Uterus (tissue), 4 donors: ENCODE results near the gene TSPO. TPM values are rescaled to one million over a fixed set of nuclear protein-coding genes. Genes with fewer than 3 reads are reported as not detected.

ENCODE experiments used
- DNase-seq, 2 donors: peaks; one replicate each; pipeline ENCODE4 v3.0.0-alpha.2; 2019 to 2020
- H3K27ac ChIP-seq, 2 donors: fragments of 200-600 bp; sonication (generic); 1 replicate in 1 of 2; 2 replicates in 1 of 2; pipeline ENCODE4 v1.5.1; 2016 to 2018
- H3K27me3 ChIP-seq, 2 donors: fragments of 200-600 bp; sonication (generic); one replicate each; pipeline ENCODE4 v1.5.1; 2018 to 2019; ENCODE audit warnings: control low read depth in 1 of 2
- H3K36me3 ChIP-seq, 2 donors: fragments of 200-600 bp; sonication (generic); one replicate each; pipeline ENCODE4 v1.5.1; 2019; ENCODE audit warnings: control low read depth in 1 of 2
- H3K4me1 ChIP-seq, 2 donors: fragments of 200-600 bp; sonication (generic); one replicate each; pipeline ENCODE4 v1.5.1; 2018 to 2019; ENCODE audit warnings: control low read depth in 1 of 2
- H3K4me3 ChIP-seq, 2 donors: fragments of 200-600 bp; sonication (generic); 1 replicate in 1 of 2; 2 replicates in 1 of 2; pipeline ENCODE4 v1.5.1; 2018 to 2019; ENCODE audit warnings: mild to moderate bottlenecking in 1 of 2
- H3K9me3 ChIP-seq, 2 donors: fragments of 200-600 bp; sonication (generic); one replicate each; pipeline ENCODE4 v1.5.1; 2019; ENCODE audit warnings: control low read depth in 1 of 2
- POLR2A ChIP-seq, 2 donors: fragments of 450-650 bp; IDR thresholded peaks; one replicate each; pipeline ENCODE4 v1.6.1; 2016; ENCODE audit warnings: antibody characterized with exemption in 2 of 2, mild to moderate bottlenecking in 1 of 2, moderate library complexity in 1 of 2
- intact Hi-C: fragments of 100-400 bp; cut with DNase I; formaldehyde crosslinking; loops from one replicate; pipeline ENCODE4 v1.15.1; 2023; ENCODE audit warnings: low total_unique reads
- total RNA-seq, 4 donors: library from RNA; depleted of rRNA in 3 of 4; stranded (reverse); fragments of >200 nt in 3 of 4; gene quantifications; one replicate each; pipeline versions ENCODE4 v1.1.0 to v1.2.4, GENCODE V29; 2014 to 2023
- TF ChIP-seq, protein P1 (sequence below), 4 experiments: fragments of 200-600 bp in 2 of 4; fragments of 450-650 bp in 2 of 4; sonication (generic) in 2 of 4; IDR thresholded peaks; one replicate each; pipeline ENCODE4 v1.5.1; 2016 to 2019; ENCODE audit warnings: antibody characterized with exemption in 4 of 4, mild to moderate bottlenecking in 2 of 4, moderate library complexity in 1 of 4
- donor health status: DM: yes; HTN: yes; CAD: no.

Gene TSPO
- total RNA-seq, 4 donors from 2014 or later: 73.7 to 267 (median 148) TPM

DNA sequence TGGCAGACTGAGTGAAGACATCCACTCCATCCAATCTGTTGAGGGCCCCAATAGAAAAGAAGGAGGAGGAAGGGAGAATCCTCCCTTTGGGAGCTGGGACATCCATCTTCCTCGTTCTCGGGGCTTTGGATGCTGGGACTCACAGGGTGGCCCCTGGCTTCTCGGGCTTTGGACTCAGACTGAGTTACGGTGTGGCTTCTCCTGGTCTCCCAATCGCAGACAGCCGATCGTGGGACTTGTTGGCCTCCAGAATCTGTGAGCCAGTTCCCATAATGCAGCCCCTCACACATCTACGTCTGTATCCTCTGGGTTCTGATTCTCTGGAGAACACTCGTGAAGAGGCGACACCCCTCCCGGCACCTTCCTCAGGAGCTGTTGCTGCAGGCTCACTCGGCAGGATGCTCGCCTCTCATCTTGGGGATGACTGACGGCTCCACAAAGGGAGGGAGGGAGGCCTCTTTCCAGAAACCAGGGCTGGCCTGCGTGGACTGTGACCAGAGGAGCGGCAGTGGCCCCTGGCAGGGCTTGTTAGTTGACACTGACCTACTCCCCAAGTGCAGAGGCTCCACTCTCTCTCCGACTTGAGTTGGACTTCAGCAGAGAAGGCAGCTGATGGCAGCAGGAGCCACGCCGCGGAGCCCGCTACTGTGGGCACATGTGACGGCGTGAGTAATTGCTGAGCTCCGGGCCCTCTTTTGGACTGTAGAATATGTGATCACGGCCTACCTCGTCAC, 50.3 kb downstream of the TSPO start:
- Histone ChIP-seq H3K27me3 (no peaks in the 10 kb centered on the region), H3K4me3 (no peak overlapping the region), H3K36me3 (no peaks in the 10 kb centered on the region), H3K4me1 (no peaks in the 10 kb centered on the region), H3K27ac (no peak overlapping the region), H3K9me3 (no peaks in the 10 kb centered on the region)
- no peak for DNase-seq
- TF ChIP-seq, protein P1, sequence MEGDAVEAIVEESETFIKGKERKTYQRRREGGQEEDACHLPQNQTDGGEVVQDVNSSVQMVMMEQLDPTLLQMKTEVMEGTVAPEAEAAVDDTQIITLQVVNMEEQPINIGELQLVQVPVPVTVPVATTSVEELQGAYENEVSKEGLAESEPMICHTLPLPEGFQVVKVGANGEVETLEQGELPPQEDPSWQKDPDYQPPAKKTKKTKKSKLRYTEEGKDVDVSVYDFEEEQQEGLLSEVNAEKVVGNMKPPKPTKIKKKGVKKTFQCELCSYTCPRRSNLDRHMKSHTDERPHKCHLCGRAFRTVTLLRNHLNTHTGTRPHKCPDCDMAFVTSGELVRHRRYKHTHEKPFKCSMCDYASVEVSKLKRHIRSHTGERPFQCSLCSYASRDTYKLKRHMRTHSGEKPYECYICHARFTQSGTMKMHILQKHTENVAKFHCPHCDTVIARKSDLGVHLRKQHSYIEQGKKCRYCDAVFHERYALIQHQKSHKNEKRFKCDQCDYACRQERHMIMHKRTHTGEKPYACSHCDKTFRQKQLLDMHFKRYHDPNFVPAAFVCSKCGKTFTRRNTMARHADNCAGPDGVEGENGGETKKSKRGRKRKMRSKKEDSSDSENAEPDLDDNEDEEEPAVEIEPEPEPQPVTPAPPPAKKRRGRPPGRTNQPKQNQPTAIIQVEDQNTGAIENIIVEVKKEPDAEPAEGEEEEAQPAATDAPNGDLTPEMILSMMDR (IDR thresholded peaks at IDR 0.05): no peak
- no peak for TF ChIP-seq POLR2A (IDR thresholded peaks at IDR 0.05)
- intact Hi-C loops: loop anchor here (10.0 kb wide), 1 partner anchor 63 kb away; no protein-coding TSS in a partner anchor

DNA sequence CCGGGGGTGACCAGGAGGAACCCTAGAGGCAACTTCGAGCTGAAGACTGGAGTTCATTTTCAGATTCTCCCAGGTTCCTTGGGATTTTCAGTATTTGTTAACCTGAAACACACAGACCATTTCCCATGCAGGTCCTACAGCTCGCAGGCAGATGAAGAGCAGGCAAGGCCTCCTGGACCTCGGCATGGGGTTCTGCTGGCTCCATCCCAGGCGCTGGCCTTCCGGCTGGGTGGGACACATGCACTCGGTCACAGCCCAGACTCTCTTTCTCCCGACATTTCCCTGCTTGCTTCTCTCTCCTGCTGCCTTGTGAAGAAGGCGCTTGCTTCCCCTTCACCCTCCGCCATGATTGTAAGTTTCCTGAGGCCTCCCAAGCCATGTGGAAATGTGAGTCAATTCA, 51.0 kb downstream of the TSPO start:
- no peak for DNase-seq
- Histone ChIP-seq H3K36me3 (no peaks in the 10 kb centered on the region), H3K4me3 (no peak overlapping the region), H3K9me3 (no peaks in the 10 kb centered on the region), H3K4me1 (no peaks in the 10 kb centered on the region), H3K27ac (no peak overlapping the region), H3K27me3 (no peaks in the 10 kb centered on the region)
- TF ChIP-seq, protein P1 (IDR thresholded peaks at IDR 0.05): no peak
- TF ChIP-seq POLR2A (IDR thresholded peaks at IDR 0.05): no peak
- intact Hi-C loops: loop anchor here (10.0 kb wide), 1 partner anchor 62 kb away; no protein-coding TSS in a partner anchor

DNA sequence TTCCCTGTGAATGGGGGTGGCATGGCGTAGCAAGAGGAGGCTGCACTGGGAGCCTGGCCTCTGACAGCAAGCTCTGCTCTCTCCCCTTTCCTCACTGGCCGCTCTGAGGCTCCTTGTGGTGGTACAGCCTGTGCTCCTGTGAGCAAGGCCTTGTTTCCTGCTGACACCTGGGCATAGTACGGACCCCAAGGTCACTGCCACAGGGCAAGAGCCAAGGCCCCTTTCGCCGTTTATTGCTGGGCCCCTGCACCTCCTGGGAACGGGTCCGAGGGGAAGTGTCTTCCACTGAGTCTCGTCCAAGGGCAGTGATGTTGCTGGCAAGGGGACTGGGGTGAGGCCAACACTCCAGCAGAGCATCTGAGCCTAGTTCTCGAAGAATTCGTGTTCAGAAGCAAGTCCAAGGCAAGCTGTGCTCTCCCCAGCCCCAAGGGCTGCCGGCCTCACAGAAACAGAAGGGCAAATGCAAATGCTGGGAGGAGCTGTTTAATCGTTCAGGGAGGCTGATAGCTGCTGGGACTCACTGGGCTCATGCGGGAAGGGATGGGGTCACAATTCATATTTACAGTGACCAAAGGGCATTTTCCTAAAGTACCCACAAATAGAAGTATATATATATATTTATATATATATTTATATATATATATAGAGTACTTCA, 51.5 kb downstream of the TSPO start:
- TF ChIP-seq POLR2A (IDR thresholded peaks at IDR 0.05): no peak
- TF ChIP-seq, protein P1 (IDR thresholded peaks at IDR 0.05): no peak
- H3K4me3 ChIP-seq: no peak overlapping the region
- DNase-seq: no peak
- no peaks in the 10 kb centered on the region for H3K27me3 ChIP-seq
- intact Hi-C loops: loop anchor here (10.0 kb wide), 1 partner anchor 62 kb away; no protein-coding TSS in a partner anchor
- no peaks in the 10 kb centered on the region for H3K4me1 ChIP-seq
- H3K9me3 ChIP-seq: no peaks in the 10 kb centered on the region
- H3K36me3 ChIP-seq: no peaks in the 10 kb centered on the region
- no peak overlapping the region for H3K27ac ChIP-seq

DNA sequence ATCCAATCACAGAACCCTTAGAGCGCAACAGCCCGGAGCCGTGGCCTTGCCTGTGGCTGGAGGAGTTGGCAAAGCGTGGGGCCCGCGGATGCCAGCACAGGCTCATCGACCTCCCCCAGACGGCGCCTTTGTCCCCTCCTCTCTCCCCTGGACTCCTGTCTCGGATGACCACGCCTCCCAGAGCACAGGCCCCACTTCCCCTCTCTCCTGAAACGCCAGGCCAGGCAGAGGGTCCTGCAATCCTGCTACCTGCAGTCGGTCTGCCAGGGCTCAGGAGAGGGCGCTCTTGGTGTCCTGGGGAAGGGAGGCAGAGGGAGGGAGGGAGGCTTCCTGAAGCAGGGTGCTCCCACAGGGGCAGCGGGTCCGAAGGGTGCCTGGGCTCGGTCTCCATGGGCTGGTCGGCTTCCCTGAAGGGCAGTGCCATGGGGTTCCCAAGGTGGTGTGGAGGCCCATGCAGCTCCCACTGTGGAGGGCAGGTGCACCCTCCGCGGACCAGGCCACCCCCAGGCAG, 52.2 kb downstream of the TSPO start:
- DNase-seq: no peak
- intact Hi-C loops: loop anchor here (10.0 kb wide), 1 partner anchor 61 kb away; no protein-coding TSS in a partner anchor

More for the DNA sequence above, 52.2 kb downstream of the TSPO start:
- H3K36me3 ChIP-seq: no peaks in the 10 kb centered on the region
- no peaks in the 10 kb centered on the region for H3K9me3 ChIP-seq
- TF ChIP-seq, protein P1 (IDR thresholded peaks at IDR 0.05): no peak
- no peak for TF ChIP-seq POLR2A (IDR thresholded peaks at IDR 0.05)
- H3K4me3 ChIP-seq: no peak overlapping the region
- H3K27me3 ChIP-seq: no peaks in the 10 kb centered on the region
- no peak overlapping the region for H3K27ac ChIP-seq
- no peaks in the 10 kb centered on the region for H3K4me1 ChIP-seq
